HepG2 (cell line): ENCODE measurements around the gene PTGIS.

Experiments used
- CEBPG ChIP-seq: IDR thresholded peaks from 2 replicates; pipeline ENCODE4 v1.6.1; 2016
- CTCF ChIP-seq: sonication (generic); formaldehyde crosslinking; IDR thresholded peaks from 2 replicates; pipeline ENCODE4 v1.5.0; 2020; ENCODE audit warnings: mild to moderate bottlenecking, missing genetic modification reagents, moderate library complexity
- HMGXB4 ChIP-seq, 2 experiments: sonication (generic) in 1 of 2; formaldehyde crosslinking in 1 of 2; IDR thresholded peaks; 2 replicates each; pipeline versions ENCODE4 v1.4.0 to v1.6.1; 2018 to 2020; ENCODE audit warnings: missing genetic modification reagents in 2 of 2, borderline replicate concordance in 1 of 2, low read depth in 1 of 2, mild to moderate bottlenecking in 1 of 2, missing biosample characterization in 1 of 2
- ZC3H4 ChIP-seq: sonication (generic); formaldehyde crosslinking; IDR thresholded peaks from 2 replicates; pipeline ENCODE4 v1.4.0; 2020; ENCODE audit warnings: missing genetic modification reagents, borderline replicate concordance
- ZNF251 ChIP-seq: sonication (generic); formaldehyde crosslinking; IDR thresholded peaks from 2 replicates; pipeline ENCODE4 v1.9.0; 2021; ENCODE audit warnings: mild to moderate bottlenecking, missing genetic modification reagents

- TF ChIP-seq ZNF251 (CRISPR knock-in tag): no peak
- TF ChIP-seq HMGXB4 (CRISPR knock-in tag; IDR thresholded peaks at IDR 0.05; ENCODE audit: borderline replicate concordance in 1 of 2, low read depth in 1 of 2): no peak
- no peak for TF ChIP-seq CTCF
- no peak for TF ChIP-seq CEBPG
- TF ChIP-seq ZC3H4: no peak
Measured at GRCh38 chr20:49580813-49581174, 12.9 kb upstream of the PTGIS start.
